ENCODE measurements around the gene HS6ST2. TPM values are rescaled to one million over a fixed set of nuclear protein-coding genes. Genes with fewer than 3 reads are reported as not detected.

HS6ST2 gene
- total RNA-seq, 1 experiment from 2014 or later: not detected

DNA sequence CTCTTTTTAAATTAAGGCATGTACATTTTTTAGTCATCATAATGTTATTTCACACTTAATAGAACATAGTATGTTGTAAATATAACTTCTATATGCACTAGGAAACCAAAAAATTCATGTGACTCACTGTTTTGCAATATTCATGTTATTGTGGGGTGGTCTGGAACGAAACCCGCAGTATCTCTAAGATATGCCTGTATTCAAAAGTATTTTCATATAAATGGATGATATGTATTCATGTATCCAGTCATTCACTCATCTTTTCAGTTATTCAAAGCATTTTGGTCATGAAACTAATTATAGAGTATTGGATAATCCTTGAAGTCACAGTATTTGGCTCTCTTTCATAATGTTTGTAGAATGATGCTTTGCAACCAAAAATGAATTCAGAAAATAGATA, 168.1 kb downstream of the HS6ST2 start:
- no peak for DNase-seq
- Histone ChIP-seq H3K9me3 (ENCODE audit: low read length) (no peaks in the 10 kb centered on the region), H3K9ac (ENCODE audit: low read length) (no peak overlapping the region), H3K4me1 (ENCODE audit: low read length) (no peaks in the 10 kb centered on the region), H3K4me3 (ENCODE audit: low read length) (no peak overlapping the region), H3K27me3 (ENCODE audit: low read length) (no peaks in the 10 kb centered on the region), H4K20me1 (ENCODE audit: insufficient read depth, low read depth, low read length) (no peaks in the 10 kb centered on the region), H3K4me2 (ENCODE audit: low read depth, low read length, poor library complexity, severe bottlenecking) (no peak overlapping the region), H3K9me2 (replicated peaks; ENCODE audit: insufficient read depth, low read length) (0 out of 2 replicates have a peak, but pooled peaks cover 3% of the 10 kb centered on the region), H3K27ac (ENCODE audit: low read length) (no peak overlapping the region), H3K36me3 (ENCODE audit: insufficient read depth, low read length) (no peaks in the 10 kb centered on the region), H3K79me2 (ENCODE audit: low read length) (no peaks in the 10 kb centered on the region), H2AFZ (ENCODE audit: low read length) (no peak overlapping the region)

DNA sequence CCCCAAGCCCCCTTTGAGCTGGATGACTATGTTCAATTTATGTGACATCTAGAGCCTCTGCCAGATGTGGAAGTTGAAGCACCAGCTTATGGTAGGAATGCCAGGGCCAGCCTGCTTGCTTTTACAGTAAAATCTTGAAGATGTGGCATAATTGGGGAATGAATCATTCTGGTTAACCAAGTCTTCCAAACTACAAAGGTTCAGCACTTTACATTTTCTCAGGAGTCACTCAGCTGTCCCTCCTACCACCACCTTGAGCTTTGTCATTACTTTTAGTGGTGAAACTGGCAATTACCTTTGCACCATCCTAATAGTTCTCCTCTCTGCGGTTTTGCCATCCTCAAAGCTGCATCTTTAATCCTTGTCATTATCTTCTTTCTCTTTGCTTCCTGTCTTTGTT, 172.2 kb downstream of the HS6ST2 start:
- H2AFZ ChIP-seq (ENCODE audit: low read length): no peak overlapping the region
- H3K4me1 ChIP-seq (ENCODE audit: low read length): no peaks in the 10 kb centered on the region
- no peaks in the 10 kb centered on the region for H4K20me1 ChIP-seq (ENCODE audit: insufficient read depth, low read depth, low read length)
- 0 out of 2 replicates have a peak, but pooled peaks cover 3% of the 10 kb centered on the region for H3K9me2 ChIP-seq (replicated peaks; ENCODE audit: insufficient read depth, low read length)
- no peaks in the 10 kb centered on the region for H3K36me3 ChIP-seq (ENCODE audit: insufficient read depth, low read length)
- H3K4me3 ChIP-seq (ENCODE audit: low read length): no peak overlapping the region
- no peaks in the 10 kb centered on the region for H3K27me3 ChIP-seq (ENCODE audit: low read length)
- no peak overlapping the region for H3K9ac ChIP-seq (ENCODE audit: low read length)
- DNase-seq: no peak
- H3K79me2 ChIP-seq (ENCODE audit: low read length): no peaks in the 10 kb centered on the region
- no peak overlapping the region for H3K4me2 ChIP-seq (ENCODE audit: low read depth, low read length, poor library complexity, severe bottlenecking)
- no peaks in the 10 kb centered on the region for H3K9me3 ChIP-seq (ENCODE audit: low read length)
- no peak overlapping the region for H3K27ac ChIP-seq (ENCODE audit: low read length)

DNA sequence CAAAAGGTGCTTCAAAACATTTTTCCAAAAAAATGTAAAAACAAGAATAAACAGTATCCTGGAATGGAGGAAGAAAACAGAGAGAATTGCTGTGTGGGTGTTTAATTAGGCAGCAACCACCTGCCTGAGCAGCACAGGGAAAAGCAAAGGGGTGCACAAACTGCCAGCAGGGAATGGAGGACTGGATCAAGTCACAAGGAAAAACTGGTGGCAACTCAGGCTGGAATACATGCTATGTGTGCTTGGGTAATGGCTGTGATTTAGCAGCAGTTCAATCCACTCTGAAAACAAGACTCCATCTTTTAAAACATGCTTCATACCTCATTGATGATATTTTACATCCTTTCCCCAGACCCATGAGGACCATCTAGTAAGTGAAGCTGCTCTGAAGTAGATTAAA, 179.5 kb downstream of the HS6ST2 start:
- no peak for DNase-seq
- Histone ChIP-seq H2AFZ (ENCODE audit: low read length) (no peak overlapping the region), H3K36me3 (ENCODE audit: insufficient read depth, low read length) (no peaks in the 10 kb centered on the region), H3K4me1 (ENCODE audit: low read length) (peaks cover 5% of the 10 kb centered on the region; the same call in 1 of the 2 replicates), H3K27ac (ENCODE audit: low read length) (no peak overlapping the region), H3K4me2 (ENCODE audit: low read depth, low read length, poor library complexity, severe bottlenecking) (no peak overlapping the region), H3K9me2 (replicated peaks; ENCODE audit: insufficient read depth, low read length) (no peaks in the 10 kb centered on the region), H4K20me1 (ENCODE audit: insufficient read depth, low read depth, low read length) (no peaks in the 10 kb centered on the region), H3K9ac (ENCODE audit: low read length) (no peak overlapping the region), H3K27me3 (ENCODE audit: low read length) (no peaks in the 10 kb centered on the region), H3K79me2 (ENCODE audit: low read length) (no peaks in the 10 kb centered on the region), H3K4me3 (ENCODE audit: low read length) (no peak overlapping the region), H3K9me3 (ENCODE audit: low read length) (no peaks in the 10 kb centered on the region)

DNA sequence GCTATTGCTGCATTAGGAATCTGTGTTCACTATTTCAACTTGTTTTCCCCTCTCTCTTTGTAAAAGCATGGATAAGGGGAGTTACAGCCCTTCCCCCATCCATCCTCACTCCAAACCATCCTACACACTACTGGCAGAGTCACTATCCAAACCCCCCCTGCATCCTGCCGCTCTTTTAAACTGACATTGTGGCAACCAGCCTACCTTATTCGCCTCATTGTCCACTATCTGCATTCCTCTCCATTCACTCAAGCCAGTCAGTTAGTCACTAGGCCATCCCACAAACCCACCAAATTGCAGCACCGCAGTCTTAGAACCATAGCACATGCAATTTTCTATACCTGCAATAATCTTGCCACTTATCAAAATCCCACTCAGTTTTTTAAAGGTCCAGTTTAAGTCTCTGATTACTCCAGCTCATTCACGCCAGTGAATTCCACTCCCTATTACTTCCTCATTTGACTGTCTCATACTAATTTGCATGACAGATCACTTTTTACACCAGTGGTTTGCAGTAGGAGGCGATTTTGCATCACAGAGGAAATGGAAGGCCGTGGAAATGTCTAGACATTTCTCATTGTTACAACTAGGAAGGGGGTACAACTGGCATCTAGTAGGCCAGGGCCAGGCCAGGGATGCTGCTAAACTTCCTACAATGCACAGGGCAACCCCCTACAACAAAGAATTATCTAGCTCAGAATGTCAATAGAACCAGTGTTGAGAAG, 181.8 kb downstream of the HS6ST2 start:
- H3K9me3 ChIP-seq (ENCODE audit: low read length): no peaks in the 10 kb centered on the region
- DNase-seq: peak; percentile 47
- no peaks in the 10 kb centered on the region for H4K20me1 ChIP-seq (ENCODE audit: insufficient read depth, low read depth, low read length)

DNA sequence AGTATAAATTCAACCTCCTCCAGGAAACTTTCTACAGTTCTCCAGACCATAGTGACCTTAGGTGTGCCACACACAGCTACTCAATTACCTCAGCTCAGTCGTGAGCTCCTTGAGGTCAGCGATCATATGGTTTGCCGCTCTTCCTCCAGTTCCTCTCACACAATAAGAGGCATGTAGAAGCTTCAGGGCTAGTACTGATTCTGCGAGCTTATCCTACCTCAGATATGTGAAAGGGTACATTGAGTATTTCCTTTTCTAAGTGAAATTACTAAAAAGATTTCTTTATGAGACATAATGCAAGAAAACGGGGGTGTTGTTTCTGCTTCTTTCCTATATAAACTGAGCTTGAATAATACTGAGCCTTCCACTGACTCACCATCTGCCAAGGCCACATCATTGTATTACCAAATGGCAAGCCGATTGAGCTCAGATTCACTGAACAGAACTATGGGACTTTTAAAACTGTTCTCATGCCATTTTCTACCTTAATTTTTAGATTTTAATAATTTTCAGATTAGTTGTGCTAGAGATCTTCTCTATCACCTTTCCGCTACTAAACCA, 183.1 kb downstream of the HS6ST2 start:
- Histone ChIP-seq H3K4me1 (ENCODE audit: low read length) (peaks cover 5% of the 10 kb centered on the region; the same call in 1 of the 2 replicates), H3K36me3 (ENCODE audit: insufficient read depth, low read length) (no peaks in the 10 kb centered on the region), H3K4me2 (ENCODE audit: low read depth, low read length, poor library complexity, severe bottlenecking) (no peak overlapping the region), H3K27me3 (ENCODE audit: low read length) (no peaks in the 10 kb centered on the region), H4K20me1 (ENCODE audit: insufficient read depth, low read depth, low read length) (no peaks in the 10 kb centered on the region), H3K79me2 (ENCODE audit: low read length) (no peaks in the 10 kb centered on the region), H3K27ac (ENCODE audit: low read length) (no peak overlapping the region), H3K9ac (ENCODE audit: low read length) (no peak overlapping the region), H3K4me3 (ENCODE audit: low read length) (no peak overlapping the region), H3K9me3 (ENCODE audit: low read length) (no peaks in the 10 kb centered on the region), H3K9me2 (replicated peaks; ENCODE audit: insufficient read depth, low read length) (no peaks in the 10 kb centered on the region), H2AFZ (ENCODE audit: low read length) (no peak overlapping the region)
- DNase-seq: no peak

More for the DNA sequence above, 181.8 kb downstream of the HS6ST2 start:
- Histone ChIP-seq H3K36me3 (ENCODE audit: insufficient read depth, low read length) (no peaks in the 10 kb centered on the region), H3K4me2 (ENCODE audit: low read depth, low read length, poor library complexity, severe bottlenecking) (no peak overlapping the region), H3K9ac (ENCODE audit: low read length) (no peak overlapping the region), H2AFZ (ENCODE audit: low read length) (no peak overlapping the region), H3K4me1 (ENCODE audit: low read length) (peaks cover 5% of the 10 kb centered on the region; the same call in 1 of the 2 replicates), H3K79me2 (ENCODE audit: low read length) (no peaks in the 10 kb centered on the region), H3K4me3 (ENCODE audit: low read length) (no peak overlapping the region), H3K27ac (ENCODE audit: low read length) (no peak overlapping the region), H3K27me3 (ENCODE audit: low read length) (no peaks in the 10 kb centered on the region), H3K9me2 (replicated peaks; ENCODE audit: insufficient read depth, low read length) (no peaks in the 10 kb centered on the region)

DNA sequence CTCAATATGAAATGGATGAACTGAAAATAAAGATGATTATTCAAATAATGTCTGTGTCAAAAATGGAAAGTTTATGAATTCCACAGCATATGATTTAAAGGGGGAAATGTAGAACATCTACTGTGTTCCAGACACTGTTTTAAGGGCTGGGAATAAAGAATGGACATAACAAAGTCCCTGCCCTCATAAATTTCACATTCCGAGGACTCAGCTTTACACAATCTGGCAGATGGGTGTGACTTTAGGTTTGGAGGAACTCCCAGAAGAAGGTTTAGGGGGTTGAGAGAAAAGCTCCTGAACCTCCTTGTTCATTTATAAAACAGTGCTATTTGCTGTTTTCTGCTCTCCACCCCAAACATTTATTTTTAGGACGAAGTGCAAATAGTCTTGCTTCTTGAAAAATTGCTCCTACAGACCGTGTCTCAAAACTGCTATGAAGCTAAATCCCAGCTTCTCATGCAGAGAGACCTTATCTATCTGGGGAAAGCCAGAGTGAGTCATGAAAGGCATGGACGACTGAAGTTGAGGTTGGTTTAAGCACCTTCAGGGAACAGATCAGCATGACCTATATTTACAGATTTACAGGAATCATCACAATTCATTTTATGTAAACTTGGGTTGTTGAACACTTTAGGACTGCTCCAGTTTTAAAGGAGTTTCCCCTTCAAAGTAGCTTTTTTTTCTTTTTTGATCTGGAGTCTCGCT, 184.3 kb downstream of the HS6ST2 start:
- Histone ChIP-seq H3K9me2 (replicated peaks; ENCODE audit: insufficient read depth, low read length) (no peaks in the 10 kb centered on the region), H3K36me3 (ENCODE audit: insufficient read depth, low read length) (no peaks in the 10 kb centered on the region), H3K4me2 (ENCODE audit: low read depth, low read length, poor library complexity, severe bottlenecking) (no peak overlapping the region), H3K9ac (ENCODE audit: low read length) (no peak overlapping the region), H4K20me1 (ENCODE audit: insufficient read depth, low read depth, low read length) (no peaks in the 10 kb centered on the region), H2AFZ (ENCODE audit: low read length) (no peak overlapping the region), H3K27me3 (ENCODE audit: low read length) (no peaks in the 10 kb centered on the region), H3K79me2 (ENCODE audit: low read length) (no peaks in the 10 kb centered on the region), H3K4me3 (ENCODE audit: low read length) (no peak overlapping the region), H3K4me1 (ENCODE audit: low read length) (peaks cover 5% of the 10 kb centered on the region; the same call in 1 of the 2 replicates), H3K27ac (ENCODE audit: low read length) (no peak overlapping the region), H3K9me3 (ENCODE audit: low read length) (no peaks in the 10 kb centered on the region)
- no peak for DNase-seq

DNA sequence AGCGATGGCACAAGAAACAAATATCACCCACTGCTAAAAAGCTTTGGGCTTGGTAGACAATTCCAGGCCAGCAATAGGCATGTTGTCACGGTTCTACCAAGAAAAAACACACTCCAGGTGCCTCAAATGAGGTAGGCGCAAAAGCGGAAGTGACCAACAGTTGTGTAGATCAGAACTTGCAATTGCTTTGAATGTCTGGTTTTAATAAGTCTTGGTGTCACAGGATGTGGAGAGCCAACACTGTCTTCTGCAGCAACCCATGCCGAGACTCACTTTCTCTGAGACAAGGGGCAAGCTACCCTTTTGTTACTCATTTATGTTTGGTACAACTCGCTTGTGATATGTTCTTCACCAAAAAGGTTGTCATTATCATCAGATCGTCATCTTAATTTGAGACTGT, 188.8 kb downstream of the HS6ST2 start:
- DNase-seq: no peak
- no peaks in the 10 kb centered on the region for H3K36me3 ChIP-seq (ENCODE audit: insufficient read depth, low read length)
- no peak overlapping the region for H3K9ac ChIP-seq (ENCODE audit: low read length)
- no peak overlapping the region for H3K4me2 ChIP-seq (ENCODE audit: low read depth, low read length, poor library complexity, severe bottlenecking)
- H3K79me2 ChIP-seq (ENCODE audit: low read length): no peaks in the 10 kb centered on the region
- no peak overlapping the region for H3K4me3 ChIP-seq (ENCODE audit: low read length)
- H2AFZ ChIP-seq (ENCODE audit: low read length): no peak overlapping the region
- H3K9me3 ChIP-seq (ENCODE audit: low read length): no peaks in the 10 kb centered on the region
- no peaks in the 10 kb centered on the region for H3K27me3 ChIP-seq (ENCODE audit: low read length)
- no peaks in the 10 kb centered on the region for H3K9me2 ChIP-seq (replicated peaks; ENCODE audit: insufficient read depth, low read length)
- H3K27ac ChIP-seq (ENCODE audit: low read length): no peak overlapping the region
- no peaks in the 10 kb centered on the region for H3K4me1 ChIP-seq (ENCODE audit: low read length)
- no peaks in the 10 kb centered on the region for H4K20me1 ChIP-seq (ENCODE audit: insufficient read depth, low read depth, low read length)

DNA sequence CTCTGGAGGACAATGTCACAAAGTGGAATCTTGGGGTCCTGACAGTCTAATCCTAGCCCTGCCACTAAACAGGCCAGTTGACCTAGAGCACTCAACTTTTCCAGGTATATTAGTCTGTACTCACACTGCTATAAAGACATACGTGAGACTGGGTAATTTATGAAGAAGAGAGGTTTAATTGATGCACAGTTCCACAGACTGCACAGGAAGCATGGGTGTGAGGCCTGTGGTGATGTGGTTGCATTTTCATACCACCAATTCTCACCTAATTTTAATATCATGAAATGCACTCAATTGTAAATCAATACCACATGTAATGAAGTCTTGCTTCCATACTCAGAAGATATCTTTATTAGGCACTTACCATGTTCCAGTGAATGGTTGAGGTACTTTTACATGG, 192.0 kb downstream of the HS6ST2 start:
- Histone ChIP-seq H3K36me3 (ENCODE audit: insufficient read depth, low read length) (no peaks in the 10 kb centered on the region), H3K4me3 (ENCODE audit: low read length) (no peak overlapping the region), H3K4me1 (ENCODE audit: low read length) (no peaks in the 10 kb centered on the region), H4K20me1 (ENCODE audit: insufficient read depth, low read depth, low read length) (no peaks in the 10 kb centered on the region), H3K4me2 (ENCODE audit: low read depth, low read length, poor library complexity, severe bottlenecking) (no peak overlapping the region), H3K79me2 (ENCODE audit: low read length) (no peaks in the 10 kb centered on the region), H3K9me3 (ENCODE audit: low read length) (no peaks in the 10 kb centered on the region), H3K27me3 (ENCODE audit: low read length) (no peaks in the 10 kb centered on the region), H2AFZ (ENCODE audit: low read length) (no peak overlapping the region), H3K9ac (ENCODE audit: low read length) (no peak overlapping the region), H3K27ac (ENCODE audit: low read length) (no peak overlapping the region), H3K9me2 (replicated peaks; ENCODE audit: insufficient read depth, low read length) (no peaks in the 10 kb centered on the region)
- DNase-seq: no peak
